OCI-LY1 (cell line): ENCODE results near the gene HOMER2.

ENCODE experiments used
- H2AFZ ChIP-seq: fragments of 200-600 bp; sonication (generic), shearing (Covaris generic); 2 replicates; pipeline ENCODE4 v1.6.0; 2014; ENCODE audit warnings: antibody characterized with exemption, mild to moderate bottlenecking, low read length
- H3F3A ChIP-seq: fragments of 200-600 bp; sonication (generic), shearing (Covaris generic); 2 replicates; pipeline ENCODE4 v1.6.0; 2014; ENCODE audit warnings: mild to moderate bottlenecking, antibody characterized with exemption, low read length, moderate library complexity; ENCODE audit not compliant: insufficient read depth
- H3K27ac ChIP-seq: fragments of 200-600 bp; sonication (generic); 2 replicates; pipeline ENCODE4 v1.5.1; 2014; ENCODE audit warnings: low read length, mixed run types, mild to moderate bottlenecking, low read depth; ENCODE audit not compliant: poor library complexity, severe bottlenecking
- H3K27me3 ChIP-seq: fragments of 200-600 bp; sonication (generic); 2 replicates; pipeline ENCODE4 v1.6.0; 2014; ENCODE audit warnings: antibody characterized with exemption, mild to moderate bottlenecking, low read length, moderate library complexity; ENCODE audit not compliant: insufficient read depth
- H3K36me3 ChIP-seq: fragments of 200-600 bp; sonication (generic); 2 replicates; pipeline ENCODE4 v1.6.1; 2014; ENCODE audit warnings: mild to moderate bottlenecking, antibody characterized with exemption, low read length, moderate library complexity, mixed read lengths; ENCODE audit not compliant: insufficient read depth
- H3K4me1 ChIP-seq: fragments of 200-600 bp; sonication (generic); 2 replicates; pipeline ENCODE4 v1.5.1; 2014; ENCODE audit warnings: mild to moderate bottlenecking, low read length, moderate library complexity; ENCODE audit not compliant: insufficient read depth, severe bottlenecking
- H3K4me2 ChIP-seq: fragments of 200-600 bp; sonication (generic), shearing (Covaris generic); 2 replicates; pipeline ENCODE4 v1.6.1; 2014; ENCODE audit warnings: low read length
- H3K4me3 ChIP-seq: fragments of 200-600 bp; sonication (generic); 2 replicates; pipeline ENCODE4 v1.5.1; 2014; ENCODE audit warnings: low read length, low read depth, mild to moderate bottlenecking, mixed read lengths; ENCODE audit not compliant: poor library complexity, severe bottlenecking
- H3K79me2 ChIP-seq: fragments of 200-600 bp; shearing (Covaris generic); 2 replicates; pipeline ENCODE4 v1.6.1; 2016; ENCODE audit warnings: mixed run types, low read length, mixed read lengths; ENCODE audit not compliant: insufficient read depth
- H3K9ac ChIP-seq: fragments of 200-600 bp; sonication (generic), shearing (Covaris generic); 2 replicates; pipeline ENCODE4 v1.6.1; 2014; ENCODE audit warnings: mild to moderate bottlenecking, low read length, mixed read lengths
- H3K9me2 ChIP-seq: fragments of 200-600 bp; sonication (generic), shearing (Covaris generic); 2 replicates; pipeline ENCODE4 v1.6.1; 2014; ENCODE audit warnings: low read depth, mild to moderate bottlenecking, low read length, mixed read lengths
- H3K9me3 ChIP-seq: fragments of 200-600 bp; shearing (Covaris generic); 2 replicates; pipeline ENCODE4 v1.6.1; 2014; ENCODE audit warnings: low read length, mixed read lengths
- H4K20me1 ChIP-seq: fragments of 200-600 bp; sonication (generic), shearing (Covaris generic); 2 replicates; pipeline ENCODE4 v1.6.0; 2016; ENCODE audit warnings: mild to moderate bottlenecking, low read length; ENCODE audit not compliant: insufficient read depth
- CTCF ChIP-seq: fragments of 200-600 bp; sonication (generic), shearing (Covaris generic); IDR thresholded peaks from 2 replicates; pipeline ENCODE4 v1.5.1; 2017; ENCODE audit warnings: mild to moderate bottlenecking, antibody characterized with exemption, low read length, moderate library complexity, mixed read lengths
- EZH2 ChIP-seq: fragments of 200-600 bp; sonication (generic), shearing (Covaris generic); IDR thresholded peaks from 2 replicates; pipeline ENCODE4 v1.8.0; 2017; ENCODE audit warnings: borderline replicate concordance, mixed run types, mild to moderate bottlenecking, antibody characterized with exemption, low read length, moderate library complexity, mixed read lengths

Gene HOMER2

GRCh38 chr15:82993144-82993543, 40.6 kb upstream of the HOMER2 start:
- TF ChIP-seq CTCF (no peak), EZH2 (no peak)
- Histone ChIP-seq H3K27ac (no peak overlapping the region), H3K9ac (no peak overlapping the region), H3K9me3 (no peaks in the 10 kb centered on the region), H3K9me2 (no peaks in the 10 kb centered on the region), H3K79me2 (no peaks in the 10 kb centered on the region), H4K20me1 (no peaks in the 10 kb centered on the region), H3K4me1 (no peaks in the 10 kb centered on the region), H3K4me3 (no peak overlapping the region), H3K4me2 (no peak overlapping the region), H3F3A (no peaks in the 10 kb centered on the region), H3K27me3 (no peaks in the 10 kb centered on the region), H3K36me3 (peaks cover 22% of the 10 kb centered on the region), H2AFZ (no peak overlapping the region)

- no peaks in the 10 kb centered on the region for H3K27me3 ChIP-seq
- H3K9ac ChIP-seq = no peak overlapping the region
- no peaks in the 10 kb centered on the region for H4K20me1 ChIP-seq
- H2AFZ ChIP-seq = no peak overlapping the region
- H3K36me3 ChIP-seq = peaks cover 25% of the 10 kb centered on the region
- H3K4me1 ChIP-seq = no peaks in the 10 kb centered on the region
- no peak overlapping the region for H3K4me2 ChIP-seq
- no peaks in the 10 kb centered on the region for H3K9me2 ChIP-seq
- H3K27ac ChIP-seq = no peak overlapping the region
- no peak overlapping the region for H3K4me3 ChIP-seq
- TF ChIP-seq EZH2 = no peak
- no peak for TF ChIP-seq CTCF
- no peaks in the 10 kb centered on the region for H3K9me3 ChIP-seq
- no peaks in the 10 kb centered on the region for H3F3A ChIP-seq
- no peaks in the 10 kb centered on the region for H3K79me2 ChIP-seq
Measured at GRCh38 chr15:82992436-82992998, 40.0 kb upstream of the HOMER2 start.

- Histone ChIP-seq H3K9me2 (no peaks in the 10 kb centered on the region), H4K20me1 (no peaks in the 10 kb centered on the region), H3K79me2 (peaks cover 12% of the 10 kb centered on the region), H3K9me3 (no peaks in the 10 kb centered on the region), H3K27ac (no peak overlapping the region), H3K36me3 (peaks cover 29% of the 10 kb centered on the region), H3K4me1 (peaks cover 17% of the 10 kb centered on the region), H3K4me3 (peak overlapping the region; percentile 97), H3K9ac (peak overlapping the region; percentile 94), H2AFZ (no peak overlapping the region), H3K4me2 (peak overlapping the region; percentile 82), H3F3A (no peaks in the 10 kb centered on the region), H3K27me3 (no peaks in the 10 kb centered on the region)
- TF ChIP-seq CTCF (no peak), EZH2 (no peak)
Measured at GRCh38 chr15:82986442-82986780, 33.9 kb upstream of the HOMER2 start.
